ENCODE measurements around the gene BGLAP. TPM values are rescaled to one million over a fixed set of nuclear protein-coding genes. Genes with fewer than 3 reads are reported as not detected.
A peak's percentile ranks its signal among the peaks of the same experiment; 100 is the strongest.

Gene BGLAP
- total RNA-seq, 1 experiment from 2014 or later: 0.38 TPM

- no peaks in the 10 kb centered on the region for H3K9me3 ChIP-seq (replicated peaks)
- no peak overlapping the region for H3K4me3 ChIP-seq
- peaks cover 7% of the 10 kb centered on the region for H3K36me3 ChIP-seq
- H3K4me1 ChIP-seq: peaks cover 8% of the 10 kb centered on the region
- H3K27me3 ChIP-seq: no peaks in the 10 kb centered on the region
- H3K27ac ChIP-seq: no peak overlapping the region
- DNase-seq: no peak
These were observed 3.7 kb upstream of the BGLAP start for GRCh38 chr1:156238248-156238647.

DNA sequence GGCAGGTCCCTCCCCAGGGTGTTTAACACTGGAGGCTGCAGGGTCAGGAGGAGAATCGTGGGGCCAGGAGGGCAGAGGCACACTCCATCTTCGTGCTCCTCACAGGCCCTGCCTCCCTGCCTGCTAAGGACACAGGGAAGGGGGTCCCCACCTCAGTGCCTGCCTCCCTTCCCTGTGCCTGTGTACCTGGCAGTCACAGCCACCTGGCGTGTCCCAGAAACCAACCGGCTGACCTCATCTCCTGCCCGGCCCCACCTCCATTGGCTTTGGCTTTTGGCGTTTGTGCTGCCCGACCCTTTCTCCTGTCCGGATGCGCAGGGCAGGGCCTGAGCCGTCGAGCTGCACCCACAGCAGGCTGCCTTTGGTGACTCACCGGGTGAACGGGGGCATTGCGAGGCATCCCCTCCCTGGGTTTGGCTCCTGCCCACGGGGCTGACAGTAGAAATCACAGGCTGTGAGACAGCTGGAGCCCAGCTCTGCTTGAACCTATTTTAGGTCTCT lies 623 bp upstream of the BGLAP start:
- Histone ChIP-seq H3K36me3 (peaks cover 7% of the 10 kb centered on the region), H3K27ac (0 out of 2 replicates have a peak overlapping the region, but pooled peaks have one; percentile 1), H3K4me1 (peaks cover 8% of the 10 kb centered on the region), H3K27me3 (no peaks in the 10 kb centered on the region), H3K4me3 (no peak overlapping the region), H3K9me3 (replicated peaks) (no peaks in the 10 kb centered on the region)
- peak; percentile 54 to 55 for DNase-seq

- H3K36me3 ChIP-seq: peaks cover 7% of the 10 kb centered on the region
- no peak for DNase-seq
- H3K4me3 ChIP-seq: no peak overlapping the region
- no peaks in the 10 kb centered on the region for H3K27me3 ChIP-seq
- H3K4me1 ChIP-seq: peaks cover 8% of the 10 kb centered on the region
- no peaks in the 10 kb centered on the region for H3K9me3 ChIP-seq (replicated peaks)
- no peak overlapping the region for H3K27ac ChIP-seq
These were observed 754 bp downstream of the BGLAP start for GRCh38 chr1:156242738-156243137.

GRCh38 chr1:156244126-156244525 lies 2.1 kb downstream of the BGLAP start:
- Histone ChIP-seq H3K9me3 (replicated peaks) (no peaks in the 10 kb centered on the region), H3K27ac (no peak overlapping the region), H3K27me3 (no peaks in the 10 kb centered on the region), H3K4me3 (no peak overlapping the region), H3K4me1 (peaks cover 8% of the 10 kb centered on the region), H3K36me3 (no peaks in the 10 kb centered on the region)
- no peak for DNase-seq

DNA sequence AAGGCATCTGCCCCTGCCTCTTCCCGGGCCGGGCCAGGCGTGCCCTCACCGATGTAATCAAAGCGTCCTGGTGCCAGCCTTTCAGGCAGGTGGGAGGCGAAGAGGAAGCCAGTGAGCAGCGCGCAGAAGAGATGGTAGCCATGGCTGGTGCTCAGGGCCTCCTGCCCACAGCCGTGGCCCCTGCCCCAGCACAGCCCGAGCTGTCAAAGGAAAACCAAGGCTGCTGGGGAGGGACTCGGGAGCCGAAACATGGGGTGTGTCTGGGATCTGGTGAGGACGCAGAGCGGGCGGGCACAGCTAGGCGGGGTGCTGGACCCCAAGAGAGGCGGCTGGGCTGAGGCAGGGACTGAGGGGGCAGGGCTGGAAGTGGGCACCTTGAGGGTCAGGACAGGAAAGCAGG lies 2.7 kb downstream of the BGLAP start:
- Histone ChIP-seq H3K9me3 (replicated peaks) (no peaks in the 10 kb centered on the region), H3K27me3 (no peaks in the 10 kb centered on the region), H3K27ac (no peak overlapping the region), H3K4me3 (no peak overlapping the region), H3K4me1 (peaks cover 8% of the 10 kb centered on the region), H3K36me3 (no peaks in the 10 kb centered on the region)
- DNase-seq: no peak

GRCh38 chr1:156245451-156246232 lies 3.7 kb downstream of the BGLAP start:
- no peak for DNase-seq
- Histone ChIP-seq H3K27me3 (no peaks in the 10 kb centered on the region), H3K4me1 (peaks cover 8% of the 10 kb centered on the region), H3K4me3 (no peak overlapping the region), H3K9me3 (replicated peaks) (no peaks in the 10 kb centered on the region), H3K36me3 (peaks cover 3% of the 10 kb centered on the region; the same call in 1 of the 2 replicates), H3K27ac (no peak overlapping the region)

- Histone ChIP-seq H3K9me3 (replicated peaks) (no peaks in the 10 kb centered on the region), H3K4me3 (no peak overlapping the region), H3K4me1 (peaks cover 4% of the 10 kb centered on the region), H3K27me3 (no peaks in the 10 kb centered on the region), H3K27ac (no peak overlapping the region), H3K36me3 (peaks cover 10% of the 10 kb centered on the region; the same call in 1 of the 2 replicates)
- no peak for DNase-seq
These were observed 4.3 kb downstream of the BGLAP start for GRCh38 chr1:156246241-156246780.

GRCh38 chr1:156246781-156247459 lies 4.9 kb downstream of the BGLAP start:
- peaks cover under 1% of the 10 kb centered on the region for H3K4me1 ChIP-seq
- H3K27ac ChIP-seq: no peak overlapping the region
- H3K27me3 ChIP-seq: no peaks in the 10 kb centered on the region
- no peak overlapping the region for H3K4me3 ChIP-seq
- no peak for DNase-seq
- no peaks in the 10 kb centered on the region for H3K9me3 ChIP-seq (replicated peaks)
- peaks cover 15% of the 10 kb centered on the region for H3K36me3 ChIP-seq

DNA sequence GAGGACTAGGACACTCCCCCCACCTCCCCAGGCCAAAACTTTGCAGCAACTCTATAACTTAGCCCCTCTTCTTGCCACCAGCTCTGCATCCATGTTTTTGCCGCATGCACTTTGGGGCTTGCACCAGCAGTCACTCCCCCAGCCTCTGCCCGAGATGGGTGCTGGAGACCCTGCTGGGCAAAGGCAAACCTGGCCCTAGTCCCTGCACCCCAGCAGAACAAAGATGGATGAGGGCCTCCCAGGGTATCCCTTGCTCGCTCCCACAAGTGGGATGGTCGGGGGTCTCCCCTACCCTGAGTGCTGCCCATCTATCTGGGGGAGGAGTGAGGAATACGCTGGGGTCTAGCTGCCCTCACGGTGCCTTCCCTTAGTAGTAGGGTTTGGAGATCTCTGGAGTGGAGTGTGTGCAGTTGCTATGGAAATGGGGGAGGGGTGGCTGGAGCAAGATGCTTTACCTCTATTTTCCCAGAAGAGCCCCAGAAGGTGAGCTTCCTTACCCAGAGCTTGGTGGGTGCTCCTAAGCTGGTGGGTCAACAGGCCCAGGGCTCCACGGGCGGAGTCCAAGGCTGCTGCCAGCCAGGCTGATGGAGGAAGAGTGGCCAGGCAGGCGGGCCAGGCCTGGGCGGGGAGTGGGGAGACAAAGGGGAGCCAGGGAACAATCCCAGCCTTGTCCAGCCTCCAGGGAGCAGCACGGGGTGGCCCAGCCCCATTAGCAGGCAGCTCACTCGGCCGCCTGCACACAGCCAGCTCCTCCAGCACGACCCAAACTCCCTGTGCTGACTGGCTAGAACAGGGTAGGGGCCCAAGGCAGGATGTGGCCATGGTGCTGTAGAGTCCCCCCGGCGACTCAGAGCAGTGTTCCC lies 5.7 kb downstream of the BGLAP start, which contains the start of gene PAQR6:
TSS of gene PAQR6 (minus strand) at position 597 of the 863 bp plus-strand sequence. CDS start 1,325 bp downstream, outside the sequence.
- DNase-seq: no peak
- H3K27me3 ChIP-seq: no peaks in the 10 kb centered on the region
- H3K4me3 ChIP-seq: no peak within 1 kb of the TSS
- H3K36me3 ChIP-seq: peaks cover 22% of the 10 kb centered on the region
- H3K4me1 ChIP-seq: no peaks in the 10 kb centered on the region
- H3K9me3 ChIP-seq (replicated peaks): no peaks in the 10 kb centered on the region
- H3K27ac ChIP-seq: no peak within 1 kb of the TSS

DNA sequence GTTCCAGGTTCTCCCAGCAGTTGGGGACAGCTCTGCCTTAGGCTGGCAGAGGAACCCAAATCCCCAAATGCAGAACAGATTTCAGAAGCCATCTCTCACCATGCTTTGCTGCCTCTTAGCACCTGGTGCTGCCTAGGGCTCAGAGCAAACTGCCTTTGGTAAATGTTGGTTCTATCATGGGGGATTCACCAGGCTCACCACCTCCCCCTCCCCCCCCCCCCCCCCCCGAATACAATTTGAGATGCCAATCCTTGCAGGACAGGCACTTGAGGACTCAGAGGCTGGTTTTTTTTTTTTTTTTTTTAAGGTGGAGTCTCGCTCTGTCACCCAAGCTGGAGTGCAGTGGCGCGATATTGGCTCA lies 6.3 kb downstream of the BGLAP start:
- Histone ChIP-seq H3K4me1 (no peaks in the 10 kb centered on the region), H3K27me3 (no peaks in the 10 kb centered on the region), H3K9me3 (replicated peaks) (no peaks in the 10 kb centered on the region), H3K36me3 (peaks cover 29% of the 10 kb centered on the region), H3K27ac (no peak overlapping the region), H3K4me3 (no peak overlapping the region)
- DNase-seq: no peak

- no peaks in the 10 kb centered on the region for H3K27me3 ChIP-seq
- no peak overlapping the region for H3K27ac ChIP-seq
- peaks cover 36% of the 10 kb centered on the region for H3K36me3 ChIP-seq
- no peak for DNase-seq
- H3K9me3 ChIP-seq (replicated peaks): no peaks in the 10 kb centered on the region
- no peak overlapping the region for H3K4me3 ChIP-seq
- no peaks in the 10 kb centered on the region for H3K4me1 ChIP-seq
These were observed 7.6 kb downstream of the BGLAP start for GRCh38 chr1:156249593-156249992.

GRCh38 chr1:156251527-156251926 lies 9.5 kb downstream of the BGLAP start:
- H3K27me3 ChIP-seq: no peaks in the 10 kb centered on the region
- H3K4me3 ChIP-seq: no peak overlapping the region
- peaks cover 44% of the 10 kb centered on the region for H3K36me3 ChIP-seq
- H3K27ac ChIP-seq: no peak overlapping the region
- DNase-seq: peak; percentile 41 to 45
- H3K9me3 ChIP-seq (replicated peaks): no peaks in the 10 kb centered on the region
- H3K4me1 ChIP-seq: no peaks in the 10 kb centered on the region

- peaks cover 55% of the 10 kb centered on the region for H3K36me3 ChIP-seq
- no peaks in the 10 kb centered on the region for H3K9me3 ChIP-seq (replicated peaks)
- H3K4me3 ChIP-seq: no peak overlapping the region
- H3K4me1 ChIP-seq: no peaks in the 10 kb centered on the region
- no peaks in the 10 kb centered on the region for H3K27me3 ChIP-seq
- no peak for DNase-seq
- no peak overlapping the region for H3K27ac ChIP-seq
These were observed 11.7 kb downstream of the BGLAP start for GRCh38 chr1:156253634-156254033.

- DNase-seq: no peak
- Histone ChIP-seq H3K9me3 (replicated peaks) (no peaks in the 10 kb centered on the region), H3K4me3 (no peak overlapping the region), H3K27me3 (no peaks in the 10 kb centered on the region), H3K27ac (no peak overlapping the region), H3K4me1 (peaks cover 13% of the 10 kb centered on the region), H3K36me3 (peaks cover 66% of the 10 kb centered on the region)
These were observed 15.7 kb downstream of the BGLAP start for GRCh38 chr1:156257711-156258110.
